ENCODE results near the gene MTRF1L. TPM values are rescaled to one million over a fixed set of nuclear protein-coding genes. Genes with fewer than 3 reads are reported as not detected.

MTRF1L gene
- total and polyA plus RNA-seq, 2 of the 13 experiments (the other 11 are each of a cell fraction or from before 2014, with no cell fraction given) = 17.6 to 28.7 TPM

DNA sequence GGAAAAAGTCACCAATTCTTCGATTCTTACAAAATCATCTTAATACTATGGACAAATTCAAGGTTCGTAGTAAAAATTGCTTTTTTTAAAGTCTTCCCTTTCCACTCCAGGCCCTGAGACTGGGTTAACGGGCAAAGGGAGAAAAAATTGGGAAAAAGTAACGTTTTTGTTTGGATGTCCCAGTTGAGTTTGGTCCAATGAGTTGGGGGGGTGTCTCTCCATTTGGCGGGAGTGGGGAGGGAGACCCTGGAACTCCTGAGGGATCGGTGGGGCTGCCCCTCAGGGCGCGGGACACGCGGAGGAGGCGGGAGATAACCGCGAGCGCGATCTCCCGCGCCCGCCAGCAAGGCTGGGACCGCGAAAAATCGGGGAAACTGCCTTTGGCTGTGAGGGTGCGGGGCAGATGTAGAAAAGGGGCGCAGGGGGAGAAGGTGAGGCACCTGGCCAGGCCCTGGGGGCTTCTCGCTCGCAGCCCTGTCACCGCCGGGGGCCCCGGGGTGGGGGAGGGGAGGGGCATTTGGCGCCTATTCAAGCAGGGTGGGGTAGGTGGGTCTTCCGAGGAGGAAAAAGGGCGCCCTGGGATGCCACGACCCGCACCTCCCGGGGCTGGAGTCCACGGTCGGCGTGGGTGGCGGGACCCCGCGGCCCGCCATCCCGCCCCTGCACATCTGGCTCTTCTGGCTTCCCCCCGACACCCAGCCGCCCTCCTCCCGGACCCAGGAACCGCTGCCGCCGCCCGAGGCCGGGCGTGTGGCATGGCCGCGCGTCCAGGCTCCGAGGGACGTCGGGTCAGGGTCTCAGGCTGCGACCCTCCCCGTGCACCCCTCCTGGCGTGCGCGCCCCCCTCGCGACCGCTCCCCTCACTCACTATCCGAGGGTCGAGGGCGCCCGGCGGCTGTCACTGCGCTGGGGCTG lies 20.3 kb downstream of the MTRF1L start (continued):
- TF ChIP-seq, protein P1, sequence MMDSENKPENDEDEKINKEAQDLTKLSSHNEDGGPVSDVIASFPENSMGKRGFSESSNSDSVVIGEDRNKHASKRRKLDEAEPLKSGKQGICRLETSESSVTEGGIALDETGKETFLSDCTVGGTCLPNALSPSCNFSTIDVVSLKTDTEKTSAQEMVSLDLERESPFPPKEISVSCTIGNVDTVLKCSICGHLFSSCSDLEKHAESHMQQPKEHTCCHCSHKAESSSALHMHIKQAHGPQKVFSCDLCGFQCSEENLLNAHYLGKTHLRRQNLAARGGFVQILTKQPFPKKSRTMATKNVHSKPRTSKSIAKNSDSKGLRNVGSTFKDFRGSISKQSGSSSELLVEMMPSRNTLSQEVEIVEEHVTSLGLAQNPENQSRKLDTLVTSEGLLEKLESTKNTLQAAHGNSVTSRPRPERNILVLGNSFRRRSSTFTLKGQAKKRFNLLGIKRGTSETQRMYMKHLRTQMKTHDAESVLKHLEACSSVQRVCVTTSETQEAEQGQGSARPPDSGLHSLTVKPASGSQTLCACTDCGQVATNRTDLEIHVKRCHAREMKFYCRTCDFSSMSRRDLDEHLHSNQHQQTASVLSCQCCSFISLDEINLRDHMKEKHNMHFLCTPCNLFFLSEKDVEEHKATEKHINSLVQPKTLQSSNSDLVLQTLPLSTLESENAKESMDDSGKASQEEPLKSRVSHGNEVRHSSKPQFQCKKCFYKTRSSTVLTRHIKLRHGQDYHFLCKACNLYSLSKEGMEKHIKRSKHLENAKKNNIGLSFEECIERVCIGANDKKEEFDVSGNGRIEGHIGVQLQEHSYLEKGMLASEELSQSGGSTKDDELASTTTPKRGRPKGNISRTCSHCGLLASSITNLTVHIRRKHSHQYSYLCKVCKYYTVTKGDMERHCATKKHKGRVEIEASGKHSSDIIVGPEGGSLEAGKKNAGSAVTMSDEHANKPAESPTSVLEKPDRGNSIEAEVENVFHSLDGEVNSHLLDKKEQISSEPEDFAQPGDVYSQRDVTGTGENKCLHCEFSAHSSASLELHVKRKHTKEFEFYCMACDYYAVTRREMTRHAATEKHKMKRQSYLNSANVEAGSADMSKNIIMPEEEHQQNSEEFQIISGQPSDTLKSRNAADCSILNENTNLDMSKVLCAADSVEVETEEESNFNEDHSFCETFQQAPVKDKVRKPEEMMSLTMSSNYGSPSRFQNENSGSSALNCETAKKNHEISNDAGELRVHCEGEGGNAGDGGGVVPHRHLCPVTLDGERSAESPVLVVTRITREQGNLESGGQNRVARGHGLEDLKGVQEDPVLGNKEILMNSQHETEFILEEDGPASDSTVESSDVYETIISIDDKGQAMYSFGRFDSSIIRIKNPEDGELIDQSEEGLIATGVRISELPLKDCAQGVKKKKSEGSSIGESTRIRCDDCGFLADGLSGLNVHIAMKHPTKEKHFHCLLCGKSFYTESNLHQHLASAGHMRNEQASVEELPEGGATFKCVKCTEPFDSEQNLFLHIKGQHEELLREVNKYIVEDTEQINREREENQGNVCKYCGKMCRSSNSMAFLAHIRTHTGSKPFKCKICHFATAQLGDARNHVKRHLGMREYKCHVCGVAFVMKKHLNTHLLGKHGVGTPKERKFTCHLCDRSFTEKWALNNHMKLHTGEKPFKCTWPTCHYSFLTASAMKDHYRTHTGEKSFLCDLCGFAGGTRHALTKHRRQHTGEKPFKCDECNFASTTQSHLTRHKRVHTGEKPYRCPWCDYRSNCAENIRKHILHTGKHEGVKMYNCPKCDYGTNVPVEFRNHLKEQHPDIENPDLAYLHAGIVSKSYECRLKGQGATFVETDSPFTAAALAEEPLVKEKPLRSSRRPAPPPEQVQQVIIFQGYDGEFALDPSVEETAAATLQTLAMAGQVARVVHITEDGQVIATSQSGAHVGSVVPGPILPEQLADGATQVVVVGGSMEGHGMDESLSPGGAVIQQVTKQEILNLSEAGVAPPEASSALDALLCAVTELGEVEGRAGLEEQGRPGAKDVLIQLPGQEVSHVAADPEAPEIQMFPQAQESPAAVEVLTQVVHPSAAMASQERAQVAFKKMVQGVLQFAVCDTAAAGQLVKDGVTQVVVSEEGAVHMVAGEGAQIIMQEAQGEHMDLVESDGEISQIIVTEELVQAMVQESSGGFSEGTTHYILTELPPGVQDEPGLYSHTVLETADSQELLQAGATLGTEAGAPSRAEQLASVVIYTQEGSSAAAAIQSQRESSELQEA (CRISPR knock-in tag; IDR thresholded peaks at IDR 0.05; ENCODE audit: not compliant biosample characterization) = no peak
- TF ChIP-seq ZC3H13 (CRISPR knock-in tag; IDR thresholded peaks at IDR 0.05) (peak; percentile 21; the same call in 1 of the 2 replicates), AGO2 (optimal IDR thresholded peaks at IDR 0.05; ENCODE audit: low read depth, low read length) (peak; percentile 92), SMAD9 (CRISPR knock-in tag; IDR thresholded peaks at IDR 0.05) (no peak), SP2 (CRISPR knock-in tag; IDR thresholded peaks at IDR 0.05) (no peak), ZSCAN9 (CRISPR knock-in tag; IDR thresholded peaks at IDR 0.05; ENCODE audit: borderline replicate concordance) (no peak), HNRNPUL1 (IDR thresholded peaks at IDR 0.05; ENCODE audit: low read depth, low read length) (no peak), BHLHE40 (IDR thresholded peaks at IDR 0.05; ENCODE audit: low read length) (no peak), ZNF292 (CRISPR knock-in tag; IDR thresholded peaks at IDR 0.05; ENCODE audit: borderline replicate concordance, low read depth) (0 out of 2 replicates have a peak, but pooled peaks have one; percentile 18)
- TF ChIP-seq, protein P2, sequence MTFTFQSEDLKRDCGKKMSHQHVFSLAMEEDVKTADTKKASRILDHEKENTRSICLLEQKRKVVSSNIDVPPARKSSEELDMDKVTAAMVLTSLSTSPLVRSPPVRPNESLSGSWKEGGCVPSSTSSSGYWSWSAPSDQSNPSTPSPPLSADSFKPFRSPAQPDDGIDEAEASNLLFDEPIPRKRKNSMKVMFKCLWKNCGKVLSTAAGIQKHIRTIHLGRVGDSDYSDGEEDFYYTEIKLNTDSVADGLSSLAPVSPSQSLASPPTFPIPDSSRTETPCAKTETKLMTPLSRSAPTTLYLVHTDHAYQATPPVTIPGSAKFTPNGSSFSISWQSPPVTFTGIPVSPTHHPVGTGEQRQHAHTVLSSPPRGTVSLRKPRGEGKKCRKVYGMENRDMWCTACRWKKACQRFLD (CRISPR knock-in tag; IDR thresholded peaks at IDR 0.05; ENCODE audit: borderline replicate concordance) = no peak
- TF ChIP-seq, protein P3, sequence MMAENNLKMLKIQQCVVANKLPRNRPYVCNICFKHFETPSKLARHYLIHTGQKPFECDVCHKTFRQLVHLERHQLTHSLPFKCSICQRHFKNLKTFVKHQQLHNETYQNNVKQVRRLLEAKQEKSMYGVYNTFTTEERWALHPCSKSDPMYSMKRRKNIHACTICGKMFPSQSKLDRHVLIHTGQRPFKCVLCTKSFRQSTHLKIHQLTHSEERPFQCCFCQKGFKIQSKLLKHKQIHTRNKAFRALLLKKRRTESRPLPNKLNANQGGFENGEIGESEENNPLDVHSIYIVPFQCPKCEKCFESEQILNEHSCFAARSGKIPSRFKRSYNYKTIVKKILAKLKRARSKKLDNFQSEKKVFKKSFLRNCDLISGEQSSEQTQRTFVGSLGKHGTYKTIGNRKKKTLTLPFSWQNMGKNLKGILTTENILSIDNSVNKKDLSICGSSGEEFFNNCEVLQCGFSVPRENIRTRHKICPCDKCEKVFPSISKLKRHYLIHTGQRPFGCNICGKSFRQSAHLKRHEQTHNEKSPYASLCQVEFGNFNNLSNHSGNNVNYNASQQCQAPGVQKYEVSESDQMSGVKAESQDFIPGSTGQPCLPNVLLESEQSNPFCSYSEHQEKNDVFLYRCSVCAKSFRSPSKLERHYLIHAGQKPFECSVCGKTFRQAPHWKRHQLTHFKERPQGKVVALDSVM (CRISPR knock-in tag; IDR thresholded peaks at IDR 0.05) = no peak
- TF ChIP-seq, protein P4, sequence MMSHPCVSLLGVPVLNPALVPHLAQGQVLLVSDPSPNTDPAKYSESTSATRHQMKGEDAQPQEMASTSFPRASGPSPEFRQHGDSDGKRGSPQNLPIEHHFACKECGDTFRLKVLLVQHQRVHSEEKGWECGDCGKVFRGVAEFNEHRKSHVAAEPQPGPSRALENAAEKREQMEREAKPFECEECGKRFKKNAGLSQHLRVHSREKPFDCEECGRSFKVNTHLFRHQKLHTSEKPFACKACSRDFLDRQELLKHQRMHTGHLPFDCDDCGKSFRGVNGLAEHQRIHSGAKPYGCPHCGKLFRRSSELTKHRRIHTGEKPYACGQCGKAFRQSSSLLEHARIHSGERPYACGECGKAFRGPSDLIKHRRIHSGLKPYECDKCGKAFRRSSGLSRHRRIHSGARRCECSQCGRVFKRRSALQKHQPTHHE (CRISPR knock-in tag; IDR thresholded peaks at IDR 0.05; ENCODE audit: borderline replicate concordance) = no peak; the same call in 1 of the 2 replicates
- TF ChIP-seq, protein P5, sequence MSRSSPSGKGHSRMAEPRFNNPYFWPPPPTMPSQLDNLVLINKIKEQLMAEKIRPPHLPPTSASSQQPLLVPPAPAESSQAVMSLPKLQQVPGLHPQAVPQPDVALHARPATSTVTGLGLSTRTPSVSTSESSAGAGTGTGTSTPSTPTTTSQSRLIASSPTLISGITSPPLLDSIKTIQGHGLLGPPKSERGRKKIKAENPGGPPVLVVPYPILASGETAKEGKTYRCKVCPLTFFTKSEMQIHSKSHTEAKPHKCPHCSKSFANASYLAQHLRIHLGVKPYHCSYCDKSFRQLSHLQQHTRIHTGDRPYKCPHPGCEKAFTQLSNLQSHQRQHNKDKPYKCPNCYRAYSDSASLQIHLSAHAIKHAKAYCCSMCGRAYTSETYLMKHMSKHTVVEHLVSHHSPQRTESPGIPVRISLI (CRISPR knock-in tag; IDR thresholded peaks at IDR 0.05; ENCODE audit: borderline replicate concordance) = no peak

All from HepG2 (cell line).